Measurements from ENCODE around the gene TM7SF2.

DNA sequence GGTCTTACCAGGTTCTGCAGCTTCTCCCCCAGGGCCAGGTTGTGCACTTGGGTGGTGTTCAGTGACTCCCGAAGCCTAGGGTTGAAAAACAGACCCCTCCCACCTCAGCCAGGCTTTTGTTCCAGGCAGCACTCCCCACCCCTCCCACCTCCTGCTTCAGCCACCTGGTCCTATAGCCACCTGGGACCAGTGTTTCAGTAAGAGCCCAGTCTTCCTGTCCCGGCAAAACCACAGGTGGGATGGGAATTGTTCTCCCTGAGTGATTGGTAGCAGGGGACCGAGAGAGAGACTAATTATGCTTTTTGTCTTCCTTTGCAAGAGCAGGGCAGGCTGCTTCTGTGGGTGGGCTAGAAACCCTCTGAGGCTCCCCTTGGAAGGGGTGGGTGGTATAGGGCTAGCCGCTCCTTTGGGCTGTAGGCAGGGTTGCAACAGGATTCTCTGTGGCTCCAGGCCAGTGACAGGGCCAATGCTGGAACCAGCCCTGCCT, 44.8 kb upstream of the TM7SF2 start:
- no peak for TF ChIP-seq CTCF (IDR thresholded peaks at IDR 0.05)
- no peak for TF ChIP-seq POLR2A (IDR thresholded peaks at IDR 0.05)
